GM21723 (cell line): ENCODE results near the gene CYP11A1.

Source experiments
- ATAC-seq: cut with Tn5 transposase; IDR thresholded peaks from one replicate; pipeline ENCODE4 v1.9.1; 2021; ENCODE audit warnings: mild to moderate bottlenecking, moderate library complexity; ENCODE audit not compliant: unreplicated experiment

The CYP11A1 gene

GRCh38 chr15:74389241-74390048 is 22.0 kb upstream of the CYP11A1 start:
- ATAC-seq, result no peak

DNA sequence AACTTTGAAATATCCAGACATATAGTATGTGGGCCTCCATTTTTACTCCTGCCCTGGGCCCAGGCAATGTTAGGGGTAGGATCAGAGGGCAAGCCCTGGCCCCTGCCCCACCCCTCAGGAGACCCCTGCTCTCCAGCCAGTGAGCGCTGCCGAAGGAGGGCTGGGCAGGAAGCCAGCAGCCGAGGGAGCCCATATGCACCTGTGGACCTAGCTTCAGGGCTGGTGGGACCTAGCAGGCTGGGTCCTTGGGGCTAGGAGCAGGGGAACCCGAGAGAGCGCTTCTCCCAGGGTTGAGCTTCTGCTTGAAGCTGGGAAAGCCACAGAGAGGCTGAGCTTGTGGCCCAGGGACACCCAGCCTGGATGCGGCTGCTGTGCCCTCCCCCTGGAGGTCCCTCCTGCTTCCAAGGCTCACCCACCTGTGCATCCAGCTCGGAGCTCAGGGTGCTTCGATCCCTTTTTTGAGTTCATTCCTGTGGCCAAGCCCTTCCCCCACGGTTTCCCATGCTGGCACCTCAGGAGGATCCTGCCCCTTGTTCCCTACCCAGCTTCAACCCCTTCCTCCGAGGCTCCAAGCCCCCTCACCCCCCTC is 21.0 kb upstream of the CYP11A1 start:
- ATAC-seq, result no peak

DNA sequence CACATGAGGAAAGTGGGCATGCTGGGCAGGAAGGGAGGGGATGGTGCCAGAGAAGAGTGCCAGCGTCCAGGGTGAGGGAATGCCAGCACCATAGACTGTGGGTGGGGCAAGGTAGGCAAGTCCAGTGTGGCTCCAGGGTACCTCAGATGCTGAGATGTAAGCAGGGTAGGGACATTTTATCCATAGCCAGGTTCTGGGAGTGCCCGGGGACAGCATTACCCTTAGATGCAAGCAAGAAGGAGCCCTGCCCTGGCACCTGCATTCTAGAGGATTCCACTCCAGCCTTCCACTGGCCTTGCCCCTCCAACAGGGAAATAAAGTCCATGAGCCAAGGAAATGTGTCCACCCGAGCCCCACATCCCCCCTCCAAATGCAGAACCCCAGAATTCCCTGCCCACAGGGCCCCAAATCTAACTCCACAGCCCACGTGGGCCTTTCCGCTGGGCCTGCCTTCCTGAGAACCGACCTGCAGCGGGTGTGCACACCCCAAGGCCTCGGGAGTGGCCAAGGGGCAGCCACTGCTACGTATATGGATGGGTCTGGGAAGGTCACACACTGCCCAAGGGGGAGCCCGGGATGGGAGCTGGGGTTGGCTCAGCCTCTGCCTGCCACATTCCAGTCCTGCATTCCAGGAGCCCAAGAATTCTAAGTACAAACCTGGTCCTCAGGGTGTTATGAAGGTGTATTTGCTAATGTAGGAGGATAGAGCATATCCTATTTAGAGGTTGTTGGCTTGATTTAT is 20.3 kb upstream of the CYP11A1 start:
- ATAC-seq, result no peak

DNA sequence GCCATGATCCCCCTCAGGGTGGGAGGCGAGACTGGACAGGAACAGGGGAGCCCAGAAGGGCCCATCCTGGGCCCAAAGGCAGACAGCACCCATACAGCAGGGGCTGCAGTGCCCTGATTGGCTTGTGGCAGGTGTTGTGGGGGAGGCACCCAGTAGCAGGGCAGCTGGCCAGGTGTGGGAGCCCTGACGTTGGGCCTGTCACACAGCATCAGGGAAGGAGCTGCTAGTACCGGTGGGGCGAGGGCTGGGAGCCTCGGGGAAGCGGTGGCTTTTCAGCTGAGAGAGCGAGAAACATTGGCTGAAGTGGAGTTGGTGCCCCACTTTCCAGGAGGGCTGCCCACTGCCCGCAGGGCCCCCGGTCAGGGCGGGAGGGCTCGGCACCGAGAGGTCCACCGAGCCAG is 19.7 kb upstream of the CYP11A1 start:
- ATAC-seq, result no peak

GRCh38 chr15:74386496-74387140 is 19.2 kb upstream of the CYP11A1 start:
- ATAC-seq, result no peak

DNA sequence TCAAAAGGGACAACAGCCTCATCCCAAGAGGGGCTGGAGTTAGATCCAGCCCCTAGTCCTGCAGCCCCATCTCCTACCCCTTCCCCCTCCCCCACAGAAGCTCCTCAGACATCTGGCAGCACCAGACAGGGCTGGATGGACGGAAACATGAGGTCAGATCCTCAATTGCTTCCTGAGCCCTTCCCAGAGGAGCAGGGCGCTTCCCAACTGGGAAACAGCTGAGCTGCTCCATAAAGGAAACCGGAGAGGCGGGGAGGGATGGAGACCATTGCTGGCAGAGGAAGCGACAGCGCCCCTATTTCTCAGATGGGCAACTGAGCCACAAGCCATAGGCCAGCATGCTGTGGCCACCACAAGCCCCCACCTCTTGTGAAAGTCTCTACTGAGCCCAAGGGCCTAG is 18.3 kb upstream of the CYP11A1 start:
- ATAC-seq, result no peak

- ATAC-seq, result peak; percentile 62
These were observed 17.6 kb upstream of the CYP11A1 start for GRCh38 chr15:74384881-74385643.

DNA sequence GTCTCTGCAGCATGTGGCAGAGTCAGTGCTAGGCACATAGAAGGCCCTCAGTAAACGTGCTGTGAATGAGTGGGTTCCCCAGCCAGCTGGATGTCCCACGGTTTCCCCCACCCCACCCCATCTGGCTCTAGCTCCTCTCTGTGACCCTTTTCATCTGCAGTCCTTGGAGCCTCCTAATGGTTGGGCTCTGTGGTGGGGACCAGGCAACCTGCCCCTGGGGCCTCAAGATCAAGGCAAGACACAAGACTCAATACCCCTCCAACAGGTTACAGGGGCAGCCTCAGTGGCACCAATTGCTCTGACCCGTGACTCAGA is 17.1 kb upstream of the CYP11A1 start:
- no peak for ATAC-seq

DNA sequence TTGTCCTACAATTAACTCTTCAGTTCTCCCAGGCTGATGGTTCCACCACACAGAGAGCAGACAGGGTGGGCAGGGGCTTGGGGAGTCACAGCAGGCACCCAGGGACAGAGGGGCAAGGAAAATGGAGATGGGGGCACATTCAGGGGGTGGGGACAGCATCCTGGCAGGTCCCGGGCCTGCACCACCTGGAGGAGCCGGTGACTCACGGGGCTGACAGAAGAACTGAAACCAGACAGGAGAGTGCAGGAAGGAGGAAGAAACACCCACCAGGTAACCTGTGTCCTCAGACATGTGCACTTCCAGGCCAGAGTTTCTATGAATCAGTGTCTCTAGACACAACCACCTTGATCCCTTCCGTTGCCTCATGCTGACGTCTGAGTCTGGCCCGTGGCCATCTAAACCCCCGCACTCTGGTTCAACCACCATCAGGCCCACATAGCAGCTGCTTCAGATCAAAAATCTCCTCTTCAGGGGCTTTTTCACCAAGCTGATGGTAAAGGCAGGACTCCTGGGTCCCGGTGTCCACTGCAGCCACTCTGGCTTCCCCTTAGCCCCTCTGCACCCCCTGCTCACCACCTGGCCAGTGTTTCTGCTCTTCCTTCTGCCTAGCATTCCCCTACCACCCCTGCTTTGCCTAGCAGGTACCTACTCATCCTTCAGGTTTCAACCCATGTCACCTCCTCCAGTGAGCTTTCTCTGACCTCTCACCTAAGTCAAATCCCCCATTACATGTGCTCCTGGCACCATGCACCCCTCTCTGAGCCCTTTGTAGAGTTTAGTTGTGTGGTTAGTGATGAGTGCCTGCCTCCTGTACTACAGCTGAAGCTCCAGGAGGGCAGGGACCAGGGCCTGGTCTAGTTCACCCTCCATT is 16.5 kb upstream of the CYP11A1 start:
- ATAC-seq, result peak; percentile 47

DNA sequence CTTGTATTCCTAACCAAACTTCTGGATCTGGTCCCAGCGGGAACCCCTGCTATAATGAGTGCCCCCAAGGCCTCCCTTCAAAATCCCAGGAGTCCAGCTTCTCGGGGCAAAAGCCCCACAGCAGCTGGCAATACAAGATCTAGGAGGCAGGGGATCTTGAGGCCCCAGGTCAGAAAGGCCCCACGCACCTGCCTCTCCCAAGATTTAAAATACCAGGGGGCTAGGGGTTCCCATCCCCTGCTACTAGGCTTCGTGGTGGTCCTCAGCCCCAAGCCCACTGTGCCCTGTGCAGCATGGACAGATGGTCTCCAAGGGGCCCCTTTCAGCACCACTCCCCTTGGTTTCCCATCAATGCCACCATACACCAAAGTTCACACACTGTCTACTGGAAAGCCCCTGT is 15.8 kb upstream of the CYP11A1 start:
- no peak for ATAC-seq

DNA sequence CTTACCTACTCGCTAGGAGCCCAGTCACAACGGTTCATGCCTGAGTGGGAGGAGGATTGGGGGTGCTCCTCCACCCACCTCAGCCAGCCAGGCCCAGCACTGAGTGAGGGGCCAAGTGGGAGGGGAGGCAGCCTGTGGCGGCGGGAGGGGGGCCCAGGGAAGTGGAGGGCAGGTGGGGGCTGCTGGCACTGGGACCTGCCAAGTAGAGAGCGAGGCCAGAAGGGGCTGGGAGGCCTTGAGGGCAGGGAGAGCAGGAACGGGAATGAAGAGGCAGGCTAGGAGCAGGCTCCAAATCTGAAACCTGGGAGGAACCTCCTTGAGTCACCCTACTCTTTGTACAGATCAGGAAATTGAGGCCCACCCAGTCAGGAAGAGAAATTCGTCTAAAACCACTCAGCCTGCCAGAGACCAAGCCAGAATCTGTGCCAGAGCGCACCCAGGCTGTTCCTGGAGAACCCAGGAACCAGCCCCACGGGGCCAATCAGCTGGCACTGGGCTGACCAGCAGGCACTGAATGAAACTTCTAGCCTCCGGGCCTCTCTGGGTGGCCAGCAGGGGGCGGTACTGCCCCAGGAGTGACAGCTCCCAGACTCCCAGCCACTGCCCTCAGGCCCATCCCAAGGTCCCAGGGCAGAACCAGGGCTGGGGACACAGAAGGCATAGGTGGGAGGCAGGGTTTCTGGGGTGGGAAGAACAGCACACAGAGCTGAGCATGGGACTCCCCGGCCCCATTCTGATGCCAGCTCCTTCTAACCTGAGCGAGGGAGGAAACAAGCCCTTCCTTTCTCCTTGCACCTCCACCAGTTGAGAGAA is 14.8 kb upstream of the CYP11A1 start:
- no peak for ATAC-seq

DNA sequence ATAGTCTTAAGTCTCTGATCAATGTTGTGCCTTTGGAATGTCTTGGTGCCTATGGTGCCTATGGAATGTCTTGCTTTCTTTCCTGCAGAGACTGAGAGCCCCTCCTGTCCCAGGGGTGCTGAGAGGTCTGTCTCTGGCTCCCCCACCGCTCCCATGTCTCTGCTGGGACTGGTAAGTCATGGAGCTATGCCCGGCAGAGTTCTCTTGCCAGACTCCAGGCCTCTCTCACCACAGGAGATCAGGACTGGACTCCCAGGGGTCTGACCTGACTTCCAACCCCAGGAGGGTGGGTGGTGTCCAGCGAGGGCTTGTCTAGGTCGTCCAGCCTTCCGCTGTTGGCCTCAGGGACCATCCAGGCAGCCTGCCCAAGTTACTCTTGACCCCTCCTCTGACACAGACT is 14.0 kb upstream of the CYP11A1 start:
- ATAC-seq, result no peak

DNA sequence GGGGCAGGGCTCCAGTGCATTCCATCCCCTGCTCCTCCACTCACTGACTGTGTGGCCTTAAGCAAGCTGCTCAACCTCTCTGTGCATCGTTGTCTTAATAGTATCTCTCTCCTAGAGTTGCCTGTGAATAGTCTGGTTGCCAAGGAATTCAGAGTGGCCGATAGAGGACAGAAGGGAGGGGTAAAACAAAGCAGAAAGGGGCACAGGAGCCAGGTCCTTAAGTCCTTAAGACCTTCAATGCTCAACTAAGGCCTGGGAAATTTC is 13.7 kb upstream of the CYP11A1 start:
- no peak for ATAC-seq

GRCh38 chr15:74380361-74381189 is 13.1 kb upstream of the CYP11A1 start:
- no peak for ATAC-seq

GRCh38 chr15:74378848-74379247 is 11.4 kb upstream of the CYP11A1 start:
- no peak for ATAC-seq

DNA sequence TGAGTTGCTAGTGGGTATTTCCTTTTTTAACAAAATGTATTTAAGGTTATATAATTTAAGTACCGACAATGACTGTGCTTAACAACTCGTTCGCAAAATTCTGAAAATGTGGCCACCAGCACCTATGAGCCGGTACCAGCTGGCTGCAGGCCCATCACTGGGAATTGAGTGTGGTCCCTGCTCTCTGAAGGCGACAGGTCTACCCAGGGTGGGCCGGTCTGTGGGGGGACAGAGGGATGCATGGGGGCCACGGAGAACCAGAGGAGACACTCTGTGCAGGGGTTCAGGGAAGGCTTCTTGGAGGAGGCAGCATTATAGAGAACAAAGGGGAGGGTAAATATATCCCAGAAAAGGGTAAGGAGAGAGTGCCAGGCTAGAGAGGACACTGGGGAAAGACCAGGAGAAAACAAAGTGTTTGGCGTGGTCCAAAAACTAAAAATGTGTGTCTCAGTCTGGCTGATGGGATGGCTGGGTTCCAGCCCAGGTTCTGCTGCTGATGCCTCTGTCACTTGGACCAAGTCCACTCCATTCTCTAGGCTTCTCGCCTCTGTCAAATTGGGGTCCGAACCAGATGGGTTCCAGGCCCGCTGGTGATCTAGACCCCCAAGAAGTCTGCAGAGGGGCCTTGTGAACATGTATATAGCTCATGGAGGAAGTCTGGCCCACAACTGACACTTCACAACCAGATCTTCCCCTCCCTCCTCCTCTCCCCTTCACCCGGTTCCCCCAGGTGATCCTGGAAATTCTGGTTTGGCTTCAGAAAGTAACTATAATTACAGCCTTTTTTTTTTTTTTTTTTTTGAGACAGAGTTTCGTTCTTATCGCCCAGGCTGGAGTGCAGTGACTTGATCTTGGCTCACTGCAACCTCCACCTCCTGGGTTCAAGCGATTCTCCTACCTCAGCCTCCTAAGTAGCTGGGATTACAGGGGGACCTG is 10.7 kb upstream of the CYP11A1 start:
- no peak for ATAC-seq

DNA sequence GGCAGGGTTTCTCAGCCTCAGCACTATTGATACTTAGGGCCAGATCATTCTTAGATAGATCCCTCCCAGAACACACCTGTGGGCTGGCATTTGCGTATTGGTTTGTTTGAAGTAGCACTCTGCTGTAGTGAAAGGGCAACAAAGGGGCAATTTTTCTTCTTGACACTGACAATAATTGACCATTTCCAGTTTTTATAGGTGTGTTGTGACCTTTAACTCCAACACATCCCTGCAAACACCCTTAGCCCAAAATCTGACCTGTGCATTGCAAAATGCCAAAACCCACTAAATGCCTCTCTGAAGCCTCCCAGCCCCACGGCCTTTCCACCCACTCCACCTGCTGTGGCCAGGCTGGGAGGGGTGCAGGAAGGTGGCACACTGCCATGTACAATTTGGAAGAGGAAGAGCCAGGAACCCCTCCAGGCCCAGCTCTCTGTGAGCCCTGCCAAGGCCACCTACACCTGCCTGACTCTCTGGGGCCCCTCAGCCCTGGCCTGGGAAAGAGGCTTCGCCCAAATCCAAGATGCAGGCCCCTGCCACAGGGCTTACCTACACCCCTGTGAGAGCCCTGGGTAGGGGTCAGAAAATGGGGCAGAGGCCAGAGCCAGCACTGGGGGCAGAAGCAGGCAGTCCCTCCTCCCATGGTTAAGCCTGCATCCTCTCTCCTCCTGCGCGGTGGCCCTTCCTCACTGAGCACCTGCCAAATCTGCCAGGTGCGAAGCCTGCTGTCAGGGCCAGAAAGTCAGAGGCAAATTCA is 9.6 kb upstream of the CYP11A1 start:
- ATAC-seq, result no peak
